GM23338 (cell line): Measurements from ENCODE around the gene TMEM167B. TPM values are rescaled to one million over a fixed set of nuclear protein-coding genes. Genes with fewer than 3 reads are reported as not detected.

Experiments
- ATAC-seq: fragments of 200-7000 bp; cut with Tn5 transposase; 3 replicates; pipeline ENCODE4 v1.9.1; 2020
- DNase-seq: peaks from one replicate; pipeline ENCODE4 v3.0.0-alpha.2; 2015; ENCODE audit warnings: low spot score
- H2AFZ ChIP-seq: fragments of 200-600 bp; sonication (generic); 2 replicates; pipeline ENCODE4 v1.8.0; 2016; ENCODE audit warnings: antibody characterized with exemption, mild to moderate bottlenecking, moderate library complexity
- H3F3A ChIP-seq: fragments of 200-600 bp; sonication (generic); replicated peaks from 2 replicates; pipeline ENCODE4 v1.8.0; 2017; ENCODE audit warnings: antibody characterized with exemption, mixed run types, low read depth
- H3K27ac ChIP-seq: fragments of 200-600 bp; sonication (generic); 2 replicates; pipeline ENCODE4 v1.6.1; 2016; ENCODE audit warnings: low read depth
- H3K27me3 ChIP-seq: fragments of 200-600 bp; sonication (generic); 2 replicates; pipeline ENCODE4 v1.8.0; 2016; ENCODE audit warnings: mild to moderate bottlenecking, mixed run types, moderate library complexity; ENCODE audit not compliant: insufficient read depth
- H3K36me3 ChIP-seq: fragments of 200-600 bp; sonication (generic); 2 replicates; pipeline ENCODE4 v1.8.0; 2016; ENCODE audit warnings: mild to moderate bottlenecking; ENCODE audit not compliant: insufficient read depth
- H3K4me1 ChIP-seq: fragments of 200-600 bp; sonication (generic); 2 replicates; pipeline ENCODE4 v1.8.0; 2016; ENCODE audit warnings: mild to moderate bottlenecking, moderate library complexity; ENCODE audit not compliant: insufficient read depth
- H3K4me2 ChIP-seq: fragments of 200-600 bp; sonication (generic); 2 replicates; pipeline ENCODE4 v1.7.1; 2017; ENCODE audit warnings: mixed run types
- H3K4me3 ChIP-seq: fragments of 200-600 bp; sonication (generic); 2 replicates; pipeline ENCODE4 v1.6.1; 2016; ENCODE audit warnings: mixed run types
- H3K79me2 ChIP-seq: fragments of 200-600 bp; sonication (generic); replicated peaks from 2 replicates; pipeline ENCODE4 v1.8.0; 2017; ENCODE audit warnings: mild to moderate bottlenecking; ENCODE audit not compliant: insufficient read depth
- H3K9me2 ChIP-seq: fragments of 200-600 bp; sonication (generic); 2 replicates; pipeline ENCODE4 v1.8.0; 2017; ENCODE audit not compliant: insufficient read depth
- H4K20me1 ChIP-seq: fragments of 200-600 bp; sonication (generic); replicated peaks from 2 replicates; pipeline ENCODE4 v1.8.0; 2017; ENCODE audit warnings: mild to moderate bottlenecking; ENCODE audit not compliant: insufficient read depth
- H3K27ac Mint-ChIP-seq: 2 replicates; pipeline ENCODE4 v1.8.0; 2020; ENCODE audit warnings: inconsistent platforms, mild to moderate bottlenecking, moderate library complexity, mixed read lengths
- H3K27me3 Mint-ChIP-seq: 3 replicates; pipeline ENCODE4 v1.8.0; 2022; ENCODE audit warnings: low read depth, mild to moderate bottlenecking, moderate library complexity, mixed read lengths, inconsistent platforms; ENCODE audit not compliant: insufficient read depth, poor library complexity
- H3K36me3 Mint-ChIP-seq: 3 replicates; pipeline ENCODE4 v1.8.0; 2021; ENCODE audit warnings: low read depth, mild to moderate bottlenecking, inconsistent platforms, moderate library complexity, mixed read lengths
- H3K4me1 Mint-ChIP-seq: 3 replicates; pipeline ENCODE4 v1.8.0; 2020; ENCODE audit warnings: mild to moderate bottlenecking, inconsistent platforms, mixed read lengths
- H3K4me3 Mint-ChIP-seq: 3 replicates; pipeline ENCODE4 v1.8.0; 2021; ENCODE audit warnings: moderate library complexity, mild to moderate bottlenecking, inconsistent platforms, mixed read lengths
- H3K9me3 Mint-ChIP-seq: 3 replicates; pipeline ENCODE4 v1.8.0; 2020; ENCODE audit warnings: moderate library complexity, mild to moderate bottlenecking, inconsistent platforms, mixed read lengths
- CREB1 ChIP-seq: fragments of 250-450 bp; sonication (Bioruptor Pico); IDR thresholded peaks from 2 replicates; pipeline ENCODE4 v1.5.0; 2020; ENCODE audit warnings: low read depth, mild to moderate bottlenecking, moderate library complexity
- EZH2 ChIP-seq: fragments of 200-600 bp; sonication (generic); IDR thresholded peaks from one replicate; pipeline ENCODE4 v1.8.0; 2017; ENCODE audit warnings: antibody characterized with exemption, mild to moderate bottlenecking, low read depth; ENCODE audit not compliant: unreplicated experiment
- EZH2phosphoT487 ChIP-seq: fragments of 200-600 bp; sonication (generic); IDR thresholded peaks from one replicate; pipeline ENCODE4 v1.8.1; 2018; ENCODE audit warnings: antibody characterized with exemption; ENCODE audit not compliant: unreplicated experiment
- NANOG ChIP-seq: IDR thresholded peaks from 2 replicates; pipeline ENCODE4 v1.6.1; 2016; ENCODE audit warnings: antibody characterized with exemption, borderline replicate concordance
- POLR2AphosphoS5 ChIP-seq: IDR thresholded peaks from 2 replicates; pipeline ENCODE4 v1.6.1; 2016; ENCODE audit warnings: antibody characterized with exemption, low read depth
- STAT1 ChIP-seq: IDR thresholded peaks from one replicate; pipeline ENCODE4 v1.6.1; 2016; ENCODE audit warnings: antibody characterized with exemption; ENCODE audit not compliant: unreplicated experiment
- ZNF114 ChIP-seq: fragments of 250-450 bp; sonication (Bioruptor Pico); IDR thresholded peaks from 2 replicates; pipeline ENCODE4 v1.5.0; 2020; ENCODE audit warnings: mild to moderate bottlenecking, moderate library complexity
- ZNF331 ChIP-seq: fragments of 250-450 bp; sonication (Bioruptor Pico); IDR thresholded peaks from 2 replicates; pipeline ENCODE4 v1.5.0; 2020; ENCODE audit warnings: low read depth, mild to moderate bottlenecking, moderate library complexity
- polyA plus RNA-seq: library from polyadenylated mRNA; unstranded; fragments of >200 nt; fragmentation: Nextera tagmentation; extraction: Ambion mirVana; gene quantifications from 2 replicates; pipeline ENCODE4 v1.2.1, GENCODE V29; 2016
- total RNA-seq: library from RNA; depleted of rRNA; stranded (reverse); fragments of >200 nt; shearing (Covaris generic); gene quantifications from 2 replicates; pipeline ENCODE4 v1.2.3, GENCODE V29; 2014
- TF ChIP-seq, protein P1 (sequence below), 2 experiments: fragments of 200-600 bp in 1 of 2; sonication (generic) in 1 of 2; conservative IDR thresholded peaks; 2 replicates each; pipeline versions ENCODE4 v1.5.1 to v1.6.1; 2016 to 2017; ENCODE audit warnings: antibody characterized with exemption in 2 of 2, low read depth in 2 of 2, mild to moderate bottlenecking in 2 of 2, moderate library complexity in 1 of 2
- TF ChIP-seq, protein P2 (sequence below): IDR thresholded peaks from one replicate; pipeline ENCODE4 v1.6.1; 2018; ENCODE audit warnings: antibody characterized with exemption; ENCODE audit not compliant: unreplicated experiment
- TF ChIP-seq, protein P3 (sequence below): IDR thresholded peaks from 2 replicates; pipeline ENCODE4 v1.6.1; 2016; ENCODE audit warnings: antibody characterized with exemption
- TF ChIP-seq, protein P4 (sequence below): fragments of 250-450 bp; sonication (Bioruptor Pico); IDR thresholded peaks from 2 replicates; pipeline ENCODE4 v1.5.0; 2020; ENCODE audit warnings: mild to moderate bottlenecking, moderate library complexity

The TMEM167B gene
- total and polyA plus RNA-seq, 2 experiments from 2014 or later, result 9.8 to 10.7 TPM

DNA sequence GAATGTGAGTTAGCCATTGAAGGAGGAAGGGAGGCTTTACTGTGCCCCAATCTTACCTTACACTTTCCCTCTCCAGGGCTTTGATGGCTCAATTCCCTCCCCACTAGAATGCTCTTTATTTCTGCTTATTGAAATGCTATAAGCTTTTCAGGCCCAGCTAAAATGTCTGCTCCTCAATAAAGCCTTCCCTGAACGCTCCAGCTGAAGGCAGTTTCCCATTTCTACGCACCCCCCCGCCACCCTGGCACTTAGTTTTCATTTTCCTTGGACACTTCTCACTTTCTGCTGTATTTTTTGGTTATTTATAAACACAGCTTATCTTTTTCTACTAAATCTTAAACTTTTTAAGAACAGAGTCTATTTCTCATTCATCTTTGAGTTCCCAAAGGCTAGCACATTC lies 7.1 kb upstream of the TMEM167B start:
- no peak for DNase-seq
- H3K4me3 Mint-ChIP-seq, result no peak overlapping the region
- no peak for ATAC-seq
- no peak overlapping the region for H3K4me3 ChIP-seq
- no peaks in the 10 kb centered on the region for H3K36me3 ChIP-seq
- no peak overlapping the region for H3K27ac Mint-ChIP-seq
- peaks cover 21% of the 10 kb centered on the region for H3K4me1 ChIP-seq
- H3K4me1 Mint-ChIP-seq, result peaks cover 30% of the 10 kb centered on the region
- H3K27me3 Mint-ChIP-seq, result peaks cover 7% of the 10 kb centered on the region
- TF ChIP-seq STAT1 (no peak), CREB1 (CRISPR knock-in tag) (no peak), NANOG (no peak), ZNF114 (CRISPR knock-in tag) (no peak), EZH2phosphoT487 (no peak), ZNF331 (CRISPR knock-in tag) (no peak), POLR2AphosphoS5 (no peak), EZH2 (no peak)
- TF ChIP-seq, protein P1, sequence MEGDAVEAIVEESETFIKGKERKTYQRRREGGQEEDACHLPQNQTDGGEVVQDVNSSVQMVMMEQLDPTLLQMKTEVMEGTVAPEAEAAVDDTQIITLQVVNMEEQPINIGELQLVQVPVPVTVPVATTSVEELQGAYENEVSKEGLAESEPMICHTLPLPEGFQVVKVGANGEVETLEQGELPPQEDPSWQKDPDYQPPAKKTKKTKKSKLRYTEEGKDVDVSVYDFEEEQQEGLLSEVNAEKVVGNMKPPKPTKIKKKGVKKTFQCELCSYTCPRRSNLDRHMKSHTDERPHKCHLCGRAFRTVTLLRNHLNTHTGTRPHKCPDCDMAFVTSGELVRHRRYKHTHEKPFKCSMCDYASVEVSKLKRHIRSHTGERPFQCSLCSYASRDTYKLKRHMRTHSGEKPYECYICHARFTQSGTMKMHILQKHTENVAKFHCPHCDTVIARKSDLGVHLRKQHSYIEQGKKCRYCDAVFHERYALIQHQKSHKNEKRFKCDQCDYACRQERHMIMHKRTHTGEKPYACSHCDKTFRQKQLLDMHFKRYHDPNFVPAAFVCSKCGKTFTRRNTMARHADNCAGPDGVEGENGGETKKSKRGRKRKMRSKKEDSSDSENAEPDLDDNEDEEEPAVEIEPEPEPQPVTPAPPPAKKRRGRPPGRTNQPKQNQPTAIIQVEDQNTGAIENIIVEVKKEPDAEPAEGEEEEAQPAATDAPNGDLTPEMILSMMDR (conservative IDR thresholded peaks at IDR 0.05; ENCODE audit: low read depth in 2 of 2), result no peak
- TF ChIP-seq, protein P2, sequence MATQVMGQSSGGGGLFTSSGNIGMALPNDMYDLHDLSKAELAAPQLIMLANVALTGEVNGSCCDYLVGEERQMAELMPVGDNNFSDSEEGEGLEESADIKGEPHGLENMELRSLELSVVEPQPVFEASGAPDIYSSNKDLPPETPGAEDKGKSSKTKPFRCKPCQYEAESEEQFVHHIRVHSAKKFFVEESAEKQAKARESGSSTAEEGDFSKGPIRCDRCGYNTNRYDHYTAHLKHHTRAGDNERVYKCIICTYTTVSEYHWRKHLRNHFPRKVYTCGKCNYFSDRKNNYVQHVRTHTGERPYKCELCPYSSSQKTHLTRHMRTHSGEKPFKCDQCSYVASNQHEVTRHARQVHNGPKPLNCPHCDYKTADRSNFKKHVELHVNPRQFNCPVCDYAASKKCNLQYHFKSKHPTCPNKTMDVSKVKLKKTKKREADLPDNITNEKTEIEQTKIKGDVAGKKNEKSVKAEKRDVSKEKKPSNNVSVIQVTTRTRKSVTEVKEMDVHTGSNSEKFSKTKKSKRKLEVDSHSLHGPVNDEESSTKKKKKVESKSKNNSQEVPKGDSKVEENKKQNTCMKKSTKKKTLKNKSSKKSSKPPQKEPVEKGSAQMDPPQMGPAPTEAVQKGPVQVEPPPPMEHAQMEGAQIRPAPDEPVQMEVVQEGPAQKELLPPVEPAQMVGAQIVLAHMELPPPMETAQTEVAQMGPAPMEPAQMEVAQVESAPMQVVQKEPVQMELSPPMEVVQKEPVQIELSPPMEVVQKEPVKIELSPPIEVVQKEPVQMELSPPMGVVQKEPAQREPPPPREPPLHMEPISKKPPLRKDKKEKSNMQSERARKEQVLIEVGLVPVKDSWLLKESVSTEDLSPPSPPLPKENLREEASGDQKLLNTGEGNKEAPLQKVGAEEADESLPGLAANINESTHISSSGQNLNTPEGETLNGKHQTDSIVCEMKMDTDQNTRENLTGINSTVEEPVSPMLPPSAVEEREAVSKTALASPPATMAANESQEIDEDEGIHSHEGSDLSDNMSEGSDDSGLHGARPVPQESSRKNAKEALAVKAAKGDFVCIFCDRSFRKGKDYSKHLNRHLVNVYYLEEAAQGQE, result no peak
- TF ChIP-seq, protein P3, sequence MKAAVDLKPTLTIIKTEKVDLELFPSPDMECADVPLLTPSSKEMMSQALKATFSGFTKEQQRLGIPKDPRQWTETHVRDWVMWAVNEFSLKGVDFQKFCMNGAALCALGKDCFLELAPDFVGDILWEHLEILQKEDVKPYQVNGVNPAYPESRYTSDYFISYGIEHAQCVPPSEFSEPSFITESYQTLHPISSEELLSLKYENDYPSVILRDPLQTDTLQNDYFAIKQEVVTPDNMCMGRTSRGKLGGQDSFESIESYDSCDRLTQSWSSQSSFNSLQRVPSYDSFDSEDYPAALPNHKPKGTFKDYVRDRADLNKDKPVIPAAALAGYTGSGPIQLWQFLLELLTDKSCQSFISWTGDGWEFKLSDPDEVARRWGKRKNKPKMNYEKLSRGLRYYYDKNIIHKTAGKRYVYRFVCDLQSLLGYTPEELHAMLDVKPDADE, result no peak
- TF ChIP-seq, protein P4, sequence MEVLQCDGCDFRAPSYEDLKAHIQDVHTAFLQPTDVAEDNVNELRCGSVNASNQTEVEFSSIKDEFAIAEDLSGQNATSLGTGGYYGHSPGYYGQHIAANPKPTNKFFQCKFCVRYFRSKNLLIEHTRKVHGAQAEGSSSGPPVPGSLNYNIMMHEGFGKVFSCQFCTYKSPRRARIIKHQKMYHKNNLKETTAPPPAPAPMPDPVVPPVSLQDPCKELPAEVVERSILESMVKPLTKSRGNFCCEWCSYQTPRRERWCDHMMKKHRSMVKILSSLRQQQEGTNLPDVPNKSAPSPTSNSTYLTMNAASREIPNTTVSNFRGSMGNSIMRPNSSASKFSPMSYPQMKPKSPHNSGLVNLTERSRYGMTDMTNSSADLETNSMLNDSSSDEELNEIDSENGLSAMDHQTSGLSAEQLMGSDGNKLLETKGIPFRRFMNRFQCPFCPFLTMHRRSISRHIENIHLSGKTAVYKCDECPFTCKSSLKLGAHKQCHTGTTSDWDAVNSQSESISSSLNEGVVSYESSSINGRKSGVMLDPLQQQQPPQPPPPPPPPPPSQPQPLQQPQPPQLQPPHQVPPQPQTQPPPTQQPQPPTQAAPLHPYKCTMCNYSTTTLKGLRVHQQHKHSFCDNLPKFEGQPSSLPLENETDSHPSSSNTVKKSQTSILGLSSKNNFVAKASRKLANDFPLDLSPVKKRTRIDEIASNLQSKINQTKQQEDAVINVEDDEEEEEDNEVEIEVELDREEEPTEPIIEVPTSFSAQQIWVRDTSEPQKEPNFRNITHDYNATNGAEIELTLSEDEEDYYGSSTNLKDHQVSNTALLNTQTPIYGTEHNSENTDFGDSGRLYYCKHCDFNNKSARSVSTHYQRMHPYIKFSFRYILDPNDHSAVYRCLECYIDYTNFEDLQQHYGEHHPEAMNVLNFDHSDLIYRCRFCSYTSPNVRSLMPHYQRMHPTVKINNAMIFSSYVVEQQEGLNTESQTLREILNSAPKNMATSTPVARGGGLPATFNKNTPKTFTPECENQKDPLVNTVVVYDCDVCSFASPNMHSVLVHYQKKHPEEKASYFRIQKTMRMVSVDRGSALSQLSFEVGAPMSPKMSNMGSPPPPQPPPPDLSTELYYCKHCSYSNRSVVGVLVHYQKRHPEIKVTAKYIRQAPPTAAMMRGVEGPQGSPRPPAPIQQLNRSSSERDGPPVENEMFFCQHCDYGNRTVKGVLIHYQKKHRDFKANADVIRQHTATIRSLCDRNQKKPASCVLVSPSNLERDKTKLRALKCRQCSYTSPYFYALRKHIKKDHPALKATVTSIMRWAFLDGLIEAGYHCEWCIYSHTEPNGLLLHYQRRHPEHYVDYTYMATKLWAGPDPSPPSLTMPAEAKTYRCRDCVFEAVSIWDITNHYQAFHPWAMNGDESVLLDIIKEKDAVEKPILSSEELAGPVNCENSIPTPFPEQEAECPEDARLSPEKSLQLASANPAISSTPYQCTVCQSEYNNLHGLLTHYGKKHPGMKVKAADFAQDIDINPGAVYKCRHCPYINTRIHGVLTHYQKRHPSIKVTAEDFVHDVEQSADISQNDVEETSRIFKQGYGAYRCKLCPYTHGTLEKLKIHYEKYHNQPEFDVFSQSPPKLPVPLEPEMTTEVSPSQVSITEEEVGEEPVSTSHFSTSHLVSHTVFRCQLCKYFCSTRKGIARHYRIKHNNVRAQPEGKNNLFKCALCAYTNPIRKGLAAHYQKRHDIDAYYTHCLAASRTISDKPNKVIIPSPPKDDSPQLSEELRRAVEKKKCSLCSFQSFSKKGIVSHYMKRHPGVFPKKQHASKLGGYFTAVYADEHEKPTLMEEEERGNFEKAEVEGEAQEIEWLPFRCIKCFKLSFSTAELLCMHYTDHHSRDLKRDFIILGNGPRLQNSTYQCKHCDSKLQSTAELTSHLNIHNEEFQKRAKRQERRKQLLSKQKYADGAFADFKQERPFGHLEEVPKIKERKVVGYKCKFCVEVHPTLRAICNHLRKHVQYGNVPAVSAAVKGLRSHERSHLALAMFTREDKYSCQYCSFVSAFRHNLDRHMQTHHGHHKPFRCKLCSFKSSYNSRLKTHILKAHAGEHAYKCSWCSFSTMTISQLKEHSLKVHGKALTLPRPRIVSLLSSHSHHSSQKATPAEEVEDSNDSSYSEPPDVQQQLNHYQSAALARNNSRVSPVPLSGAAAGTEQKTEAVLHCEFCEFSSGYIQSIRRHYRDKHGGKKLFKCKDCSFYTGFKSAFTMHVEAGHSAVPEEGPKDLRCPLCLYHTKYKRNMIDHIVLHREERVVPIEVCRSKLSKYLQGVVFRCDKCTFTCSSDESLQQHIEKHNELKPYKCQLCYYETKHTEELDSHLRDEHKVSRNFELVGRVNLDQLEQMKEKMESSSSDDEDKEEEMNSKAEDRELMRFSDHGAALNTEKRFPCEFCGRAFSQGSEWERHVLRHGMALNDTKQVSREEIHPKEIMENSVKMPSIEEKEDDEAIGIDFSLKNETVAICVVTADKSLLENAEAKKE (CRISPR knock-in tag), result no peak
- no peak overlapping the region for H3K27ac ChIP-seq
- no peaks in the 10 kb centered on the region; the same call in 1 of the 2 replicates for H3F3A ChIP-seq
- peaks cover 3% of the 10 kb centered on the region; the same call in 2 of the 3 replicates for H3K36me3 Mint-ChIP-seq
- H4K20me1 ChIP-seq, result no peaks in the 10 kb centered on the region
- no peaks in the 10 kb centered on the region for H3K79me2 ChIP-seq
- H3K9me2 ChIP-seq, result no peaks in the 10 kb centered on the region
- no peaks in the 10 kb centered on the region; the same call in 2 of the 3 replicates for H3K9me3 Mint-ChIP-seq
- peak overlapping the region; percentile 53 for H2AFZ ChIP-seq
- no peaks in the 10 kb centered on the region for H3K27me3 ChIP-seq
- peak overlapping the region; percentile 28; the same call in 1 of the 2 replicates for H3K4me2 ChIP-seq
